LNCAP (cell line): ENCODE results near the gene PPARD.

ENCODE experiments used
- CTCF ChIP-seq: fragments of 450-650 bp; IDR thresholded peaks from 2 replicates; pipeline ENCODE4 v1.5.1; 2017; ENCODE audit warnings: mild to moderate bottlenecking

Gene PPARD

GRCh38 chr6:35309611-35310264 is 32.6 kb upstream of the PPARD start:
- TF ChIP-seq CTCF, result no peak

GRCh38 chr6:35310265-35310831 is 32.0 kb upstream of the PPARD start:
- no peak for TF ChIP-seq CTCF

- no peak for TF ChIP-seq CTCF
Observed at GRCh38 chr6:35311390-35312075, 30.8 kb upstream of the PPARD start.

- TF ChIP-seq CTCF, result no peak
Observed at GRCh38 chr6:35312076-35312800, 30.1 kb upstream of the PPARD start.

GRCh38 chr6:35312807-35313206 is 29.6 kb upstream of the PPARD start:
- no peak for TF ChIP-seq CTCF

- no peak for TF ChIP-seq CTCF
Observed at GRCh38 chr6:35317483-35318195, 24.7 kb upstream of the PPARD start.
